NCI-H748 (cell line): Measurements from ENCODE around the gene SERF2.
"Not testable (repeated sequence)": the region's sequence is repeated elsewhere in the genome, so short reads cannot be mapped to it uniquely, and the experiment has no call there.

ENCODE experiments used
- DNase-seq: peaks from one replicate; lab custom pipeline; 2025; ENCODE audit not compliant: unreplicated experiment; lab: John Stamatoyannopoulos, UW

Gene SERF2

GRCh38 chr15:43829951-43830540 is 37.9 kb downstream of the SERF2 start:
- not testable (repeated sequence) for DNase-seq

GRCh38 chr15:43830691-43831275 is 38.7 kb downstream of the SERF2 start:
- not testable (repeated sequence) for DNase-seq

DNA sequence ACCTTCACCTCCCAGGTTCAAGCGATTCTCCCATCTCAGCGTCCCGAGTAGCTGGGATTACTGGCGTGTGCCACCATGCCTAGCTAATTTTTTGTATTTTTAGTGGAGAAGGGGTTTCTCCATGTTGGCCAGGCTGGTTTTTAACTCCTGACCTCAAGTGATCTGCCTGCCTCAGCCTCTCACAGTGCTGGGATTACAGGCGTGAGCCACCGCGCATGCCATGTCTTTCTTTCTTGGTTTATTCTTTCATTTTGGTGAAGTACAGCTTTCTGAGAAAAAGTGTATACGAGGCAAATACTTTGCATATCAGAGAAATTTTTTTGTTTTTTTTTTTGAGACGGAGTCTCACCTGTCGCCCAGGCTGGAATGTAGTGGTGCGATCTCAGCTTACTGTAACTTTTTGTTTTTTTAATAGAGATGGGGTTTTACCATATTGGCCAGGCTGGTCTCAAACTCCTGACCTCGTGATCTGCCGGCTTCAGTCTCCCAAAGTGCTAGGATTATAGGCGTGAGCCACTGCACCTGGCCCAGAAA is 39.5 kb downstream of the SERF2 start:
- not testable (repeated sequence) for DNase-seq

GRCh38 chr15:43832485-43832884 is 40.4 kb downstream of the SERF2 start:
- not testable (repeated sequence) for DNase-seq

GRCh38 chr15:43845421-43845820 is 53.3 kb downstream of the SERF2 start:
- no peak for DNase-seq
